ENCODE measurements around the gene HEXB.

HEXB gene

DNA sequence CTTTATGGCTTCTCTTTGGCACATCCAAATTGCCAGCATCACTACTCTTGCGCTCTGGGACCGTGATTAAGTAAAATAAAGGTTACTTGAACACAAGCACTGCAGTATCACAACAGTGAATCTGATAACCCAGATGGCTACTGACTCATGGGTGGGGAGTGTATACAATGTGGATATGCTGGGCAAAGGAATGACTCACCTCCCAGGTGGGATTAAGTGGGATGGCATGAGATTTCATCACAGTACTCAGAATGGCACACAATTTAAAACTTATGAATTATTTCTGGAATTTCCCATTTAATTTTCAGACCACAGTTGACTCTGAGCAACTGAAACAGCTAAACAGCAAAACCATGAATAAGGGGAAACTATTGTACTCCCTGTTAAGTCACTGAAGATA lies 77.6 kb downstream of the HEXB start:
- no peak for TF ChIP-seq GLIS3 (CRISPR knock-in tag; IDR thresholded peaks at IDR 0.05)
- no peak for TF ChIP-seq SNAI2 (CRISPR knock-in tag; IDR thresholded peaks at IDR 0.05)
- TF ChIP-seq OSR1 (CRISPR knock-in tag; IDR thresholded peaks at IDR 0.05): no peak
- TF ChIP-seq ZFP3 (CRISPR knock-in tag; IDR thresholded peaks at IDR 0.05): peak; percentile 51; the same call in 1 of the 2 replicates
- TF ChIP-seq, protein P1, sequence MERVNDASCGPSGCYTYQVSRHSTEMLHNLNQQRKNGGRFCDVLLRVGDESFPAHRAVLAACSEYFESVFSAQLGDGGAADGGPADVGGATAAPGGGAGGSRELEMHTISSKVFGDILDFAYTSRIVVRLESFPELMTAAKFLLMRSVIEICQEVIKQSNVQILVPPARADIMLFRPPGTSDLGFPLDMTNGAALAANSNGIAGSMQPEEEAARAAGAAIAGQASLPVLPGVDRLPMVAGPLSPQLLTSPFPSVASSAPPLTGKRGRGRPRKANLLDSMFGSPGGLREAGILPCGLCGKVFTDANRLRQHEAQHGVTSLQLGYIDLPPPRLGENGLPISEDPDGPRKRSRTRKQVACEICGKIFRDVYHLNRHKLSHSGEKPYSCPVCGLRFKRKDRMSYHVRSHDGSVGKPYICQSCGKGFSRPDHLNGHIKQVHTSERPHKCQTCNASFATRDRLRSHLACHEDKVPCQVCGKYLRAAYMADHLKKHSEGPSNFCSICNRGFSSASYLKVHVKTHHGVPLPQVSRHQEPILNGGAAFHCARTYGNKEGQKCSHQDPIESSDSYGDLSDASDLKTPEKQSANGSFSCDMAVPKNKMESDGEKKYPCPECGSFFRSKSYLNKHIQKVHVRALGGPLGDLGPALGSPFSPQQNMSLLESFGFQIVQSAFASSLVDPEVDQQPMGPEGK (CRISPR knock-in tag; IDR thresholded peaks at IDR 0.05; ENCODE audit: borderline replicate concordance): no peak
- TF ChIP-seq ZC3H10 (CRISPR knock-in tag; IDR thresholded peaks at IDR 0.05): no peak
- no peak for TF ChIP-seq ESRRG (CRISPR knock-in tag; IDR thresholded peaks at IDR 0.05)
- TF ChIP-seq RARB (CRISPR knock-in tag; IDR thresholded peaks at IDR 0.05): no peak
- TF ChIP-seq BACH2 (CRISPR knock-in tag; IDR thresholded peaks at IDR 0.05; ENCODE audit: borderline replicate concordance): no peak
- TF ChIP-seq ZNF70 (CRISPR knock-in tag; IDR thresholded peaks at IDR 0.05): no peak
- no peak for TF ChIP-seq ZNF565 (CRISPR knock-in tag; conservative IDR thresholded peaks at IDR 0.05; ENCODE audit: low read depth)
- no peak for TF ChIP-seq ZFP30 (CRISPR knock-in tag; IDR thresholded peaks at IDR 0.05)
- TF ChIP-seq, protein P2, sequence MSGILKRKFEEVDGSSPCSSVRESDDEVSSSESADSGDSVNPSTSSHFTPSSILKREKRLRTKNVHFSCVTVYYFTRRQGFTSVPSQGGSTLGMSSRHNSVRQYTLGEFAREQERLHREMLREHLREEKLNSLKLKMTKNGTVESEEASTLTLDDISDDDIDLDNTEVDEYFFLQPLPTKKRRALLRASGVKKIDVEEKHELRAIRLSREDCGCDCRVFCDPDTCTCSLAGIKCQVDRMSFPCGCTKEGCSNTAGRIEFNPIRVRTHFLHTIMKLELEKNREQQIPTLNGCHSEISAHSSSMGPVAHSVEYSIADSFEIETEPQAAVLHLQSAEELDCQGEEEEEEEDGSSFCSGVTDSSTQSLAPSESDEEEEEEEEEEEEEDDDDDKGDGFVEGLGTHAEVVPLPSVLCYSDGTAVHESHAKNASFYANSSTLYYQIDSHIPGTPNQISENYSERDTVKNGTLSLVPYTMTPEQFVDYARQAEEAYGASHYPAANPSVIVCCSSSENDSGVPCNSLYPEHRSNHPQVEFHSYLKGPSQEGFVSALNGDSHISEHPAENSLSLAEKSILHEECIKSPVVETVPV (CRISPR knock-in tag; IDR thresholded peaks at IDR 0.05): no peak
- TF ChIP-seq, protein P3, sequence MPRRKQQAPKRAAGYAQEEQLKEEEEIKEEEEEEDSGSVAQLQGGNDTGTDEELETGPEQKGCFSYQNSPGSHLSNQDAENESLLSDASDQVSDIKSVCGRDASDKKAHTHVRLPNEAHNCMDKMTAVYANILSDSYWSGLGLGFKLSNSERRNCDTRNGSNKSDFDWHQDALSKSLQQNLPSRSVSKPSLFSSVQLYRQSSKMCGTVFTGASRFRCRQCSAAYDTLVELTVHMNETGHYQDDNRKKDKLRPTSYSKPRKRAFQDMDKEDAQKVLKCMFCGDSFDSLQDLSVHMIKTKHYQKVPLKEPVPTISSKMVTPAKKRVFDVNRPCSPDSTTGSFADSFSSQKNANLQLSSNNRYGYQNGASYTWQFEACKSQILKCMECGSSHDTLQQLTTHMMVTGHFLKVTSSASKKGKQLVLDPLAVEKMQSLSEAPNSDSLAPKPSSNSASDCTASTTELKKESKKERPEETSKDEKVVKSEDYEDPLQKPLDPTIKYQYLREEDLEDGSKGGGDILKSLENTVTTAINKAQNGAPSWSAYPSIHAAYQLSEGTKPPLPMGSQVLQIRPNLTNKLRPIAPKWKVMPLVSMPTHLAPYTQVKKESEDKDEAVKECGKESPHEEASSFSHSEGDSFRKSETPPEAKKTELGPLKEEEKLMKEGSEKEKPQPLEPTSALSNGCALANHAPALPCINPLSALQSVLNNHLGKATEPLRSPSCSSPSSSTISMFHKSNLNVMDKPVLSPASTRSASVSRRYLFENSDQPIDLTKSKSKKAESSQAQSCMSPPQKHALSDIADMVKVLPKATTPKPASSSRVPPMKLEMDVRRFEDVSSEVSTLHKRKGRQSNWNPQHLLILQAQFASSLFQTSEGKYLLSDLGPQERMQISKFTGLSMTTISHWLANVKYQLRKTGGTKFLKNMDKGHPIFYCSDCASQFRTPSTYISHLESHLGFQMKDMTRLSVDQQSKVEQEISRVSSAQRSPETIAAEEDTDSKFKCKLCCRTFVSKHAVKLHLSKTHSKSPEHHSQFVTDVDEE (CRISPR knock-in tag; IDR thresholded peaks at IDR 0.05): no peak
- TF ChIP-seq, protein P4, sequence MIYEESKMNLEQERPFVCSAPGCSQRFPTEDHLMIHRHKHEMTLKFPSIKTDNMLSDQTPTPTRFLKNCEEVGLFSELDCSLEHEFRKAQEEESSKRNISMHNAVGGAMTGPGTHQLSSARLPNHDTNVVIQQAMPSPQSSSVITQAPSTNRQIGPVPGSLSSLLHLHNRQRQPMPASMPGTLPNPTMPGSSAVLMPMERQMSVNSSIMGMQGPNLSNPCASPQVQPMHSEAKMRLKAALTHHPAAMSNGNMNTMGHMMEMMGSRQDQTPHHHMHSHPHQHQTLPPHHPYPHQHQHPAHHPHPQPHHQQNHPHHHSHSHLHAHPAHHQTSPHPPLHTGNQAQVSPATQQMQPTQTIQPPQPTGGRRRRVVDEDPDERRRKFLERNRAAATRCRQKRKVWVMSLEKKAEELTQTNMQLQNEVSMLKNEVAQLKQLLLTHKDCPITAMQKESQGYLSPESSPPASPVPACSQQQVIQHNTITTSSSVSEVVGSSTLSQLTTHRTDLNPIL (CRISPR knock-in tag; IDR thresholded peaks at IDR 0.05; ENCODE audit: low read depth): 0 out of 2 replicates have a peak, but pooled peaks have one; percentile 55
- TF ChIP-seq ISL1 (CRISPR knock-in tag; IDR thresholded peaks at IDR 0.05): peak; percentile 90
- no peak for TF ChIP-seq PPARA (CRISPR knock-in tag; IDR thresholded peaks at IDR 0.05; ENCODE audit: borderline replicate concordance)
- no peak for TF ChIP-seq CSDC2 (CRISPR knock-in tag; IDR thresholded peaks at IDR 0.05)
- no peak for TF ChIP-seq ZNF8 (CRISPR knock-in tag; IDR thresholded peaks at IDR 0.05)
- TF ChIP-seq ARNTL (CRISPR knock-in tag; IDR thresholded peaks at IDR 0.05; ENCODE audit: borderline replicate concordance, low read depth): no peak
- no peak for TF ChIP-seq TOX (CRISPR knock-in tag; IDR thresholded peaks at IDR 0.05; ENCODE audit: borderline replicate concordance)
- no peak for TF ChIP-seq TCF4 (CRISPR knock-in tag; IDR thresholded peaks at IDR 0.05; ENCODE audit: borderline replicate concordance)
- TF ChIP-seq, protein P5, sequence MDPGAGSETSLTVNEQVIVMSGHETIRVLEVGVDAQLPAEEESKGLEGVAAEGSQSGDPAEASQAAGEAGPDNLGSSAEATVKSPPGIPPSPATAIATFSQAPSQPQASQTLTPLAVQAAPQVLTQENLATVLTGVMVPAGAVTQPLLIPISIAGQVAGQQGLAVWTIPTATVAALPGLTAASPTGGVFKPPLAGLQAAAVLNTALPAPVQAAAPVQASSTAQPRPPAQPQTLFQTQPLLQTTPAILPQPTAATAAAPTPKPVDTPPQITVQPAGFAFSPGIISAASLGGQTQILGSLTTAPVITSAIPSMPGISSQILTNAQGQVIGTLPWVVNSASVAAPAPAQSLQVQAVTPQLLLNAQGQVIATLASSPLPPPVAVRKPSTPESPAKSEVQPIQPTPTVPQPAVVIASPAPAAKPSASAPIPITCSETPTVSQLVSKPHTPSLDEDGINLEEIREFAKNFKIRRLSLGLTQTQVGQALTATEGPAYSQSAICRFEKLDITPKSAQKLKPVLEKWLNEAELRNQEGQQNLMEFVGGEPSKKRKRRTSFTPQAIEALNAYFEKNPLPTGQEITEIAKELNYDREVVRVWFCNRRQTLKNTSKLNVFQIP (CRISPR knock-in tag; IDR thresholded peaks at IDR 0.05; ENCODE audit: borderline replicate concordance, low read depth): no peak
- peak; percentile 67 for ATAC-seq

DNA sequence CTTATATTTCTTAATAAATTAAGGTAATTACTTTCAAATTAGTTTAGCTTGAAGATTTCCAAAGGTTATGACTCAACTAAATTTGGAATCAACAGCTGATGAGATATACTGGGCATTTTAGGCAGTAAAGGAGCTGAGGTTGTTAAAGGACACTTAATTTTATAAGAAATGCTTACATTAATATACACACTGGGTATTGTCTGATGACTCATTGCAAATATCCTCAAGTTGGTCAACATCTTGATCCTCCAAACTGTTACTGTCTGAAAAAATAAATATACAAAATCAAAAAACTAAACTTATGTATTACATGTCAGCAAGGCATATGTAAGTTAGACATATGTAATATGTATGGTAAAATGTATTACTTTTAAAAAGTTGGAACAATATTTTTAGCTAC lies 78.5 kb downstream of the HEXB start:
- TF ChIP-seq PPARA (CRISPR knock-in tag; IDR thresholded peaks at IDR 0.05; ENCODE audit: borderline replicate concordance): no peak
- TF ChIP-seq, protein P2 (CRISPR knock-in tag; IDR thresholded peaks at IDR 0.05): no peak
- no peak for TF ChIP-seq TOX (CRISPR knock-in tag; IDR thresholded peaks at IDR 0.05; ENCODE audit: borderline replicate concordance)
- no peak for ATAC-seq
